ENCODE data around the gene PIK3CD. TPM values are rescaled to one million over a fixed set of nuclear protein-coding genes. Genes with fewer than 3 reads are reported as not detected.

PIK3CD gene
- total RNA-seq, 1 donor from 2014 or later: 5.0 TPM

DNA sequence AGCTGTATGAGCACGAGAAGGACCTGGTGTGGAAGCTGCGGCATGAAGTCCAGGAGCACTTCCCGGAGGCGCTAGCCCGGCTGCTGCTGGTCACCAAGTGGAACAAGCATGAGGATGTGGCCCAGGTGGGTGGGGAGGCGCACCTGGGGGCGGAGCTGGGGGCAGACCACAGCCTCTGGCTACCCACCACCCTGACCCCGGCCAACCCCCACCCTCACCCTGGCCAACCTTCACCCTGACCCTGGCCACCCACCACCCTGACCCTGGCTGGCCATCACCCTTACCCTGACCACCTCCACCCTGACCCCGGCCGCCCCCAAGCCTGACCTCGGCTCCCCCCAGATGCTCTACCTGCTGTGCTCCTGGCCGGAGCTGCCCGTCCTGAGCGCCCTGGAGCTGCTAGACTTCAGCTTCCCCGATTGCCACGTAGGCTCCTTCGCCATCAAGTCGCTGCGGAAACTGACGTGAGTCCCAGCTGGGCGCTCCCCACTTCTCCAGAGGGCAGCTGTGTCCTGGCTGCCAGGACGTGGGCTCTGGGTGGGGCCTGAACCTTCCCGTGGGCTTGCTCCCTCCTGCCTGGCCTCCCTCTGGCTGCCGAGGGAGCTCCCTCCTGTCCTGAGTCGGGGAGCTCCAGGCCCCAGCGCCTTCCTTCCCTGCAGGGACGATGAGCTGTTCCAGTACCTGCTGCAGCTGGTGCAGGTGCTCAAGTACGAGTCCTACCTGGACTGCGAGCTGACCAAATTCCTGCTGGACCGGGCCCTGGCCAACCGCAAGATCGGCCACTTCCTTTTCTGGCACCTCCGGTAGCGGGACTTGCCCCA, 69.5 kb downstream of the PIK3CD start:
- peaks cover 25% of the 10 kb centered on the region for H3K36me3 ChIP-seq (ENCODE audit: control insufficient read depth, insufficient read depth, low read length)
- DNase-seq (ENCODE audit: low read depth) (no peak), FAIRE-seq (no peak)
- H3K27me3 ChIP-seq (ENCODE audit: control insufficient read depth, insufficient read depth, low read length): no peaks in the 10 kb centered on the region
- H3K4me3 ChIP-seq (ENCODE audit: low read depth, low read length): no peak overlapping the region
- no peak for TF ChIP-seq CTCF (IDR thresholded peaks at IDR 0.05; ENCODE audit: insufficient read depth, low read length, severe bottlenecking)

DNA sequence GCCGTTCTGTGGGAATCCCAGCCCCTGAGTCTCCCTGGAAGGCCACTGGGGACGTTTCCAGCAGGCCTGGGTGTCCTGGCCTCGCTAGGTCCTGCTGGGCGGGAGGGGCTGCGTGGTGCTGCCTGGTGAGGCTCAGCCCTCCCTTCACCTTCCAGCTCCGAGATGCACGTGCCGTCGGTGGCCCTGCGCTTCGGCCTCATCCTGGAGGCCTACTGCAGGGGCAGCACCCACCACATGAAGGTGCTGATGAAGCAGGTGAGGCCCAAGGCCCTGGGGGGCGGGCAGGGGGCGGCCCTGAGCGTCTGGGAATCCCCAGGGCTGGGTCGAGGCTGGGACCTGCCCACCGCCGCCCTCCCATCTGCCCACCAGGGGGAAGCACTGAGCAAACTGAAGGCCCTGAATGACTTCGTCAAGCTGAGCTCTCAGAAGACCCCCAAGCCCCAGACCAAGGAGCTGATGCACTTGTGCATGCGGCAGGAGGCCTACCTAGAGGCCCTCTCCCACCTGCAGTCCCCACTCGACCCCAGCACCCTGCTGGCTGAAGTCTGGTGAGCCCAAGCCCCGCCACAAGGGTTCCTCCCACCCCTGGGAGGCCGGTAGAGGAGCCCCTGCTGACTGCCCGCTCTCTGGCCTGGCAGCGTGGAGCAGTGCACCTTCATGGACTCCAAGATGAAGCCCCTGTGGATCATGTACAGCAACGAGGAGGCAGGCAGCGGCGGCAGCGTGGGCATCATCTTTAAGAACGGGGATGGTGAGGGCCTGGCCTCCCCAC, 70.3 kb downstream of the PIK3CD start:
- peaks cover 22% of the 10 kb centered on the region for H3K36me3 ChIP-seq (ENCODE audit: control insufficient read depth, insufficient read depth, low read length)
- FAIRE-seq (no peak), DNase-seq (ENCODE audit: low read depth) (no peak)
- no peaks in the 10 kb centered on the region for H3K27me3 ChIP-seq (ENCODE audit: control insufficient read depth, insufficient read depth, low read length)
- H3K4me3 ChIP-seq (ENCODE audit: low read depth, low read length): no peak overlapping the region
- peak; percentile 66 for TF ChIP-seq CTCF (IDR thresholded peaks at IDR 0.05; ENCODE audit: insufficient read depth, low read length, severe bottlenecking)

DNA sequence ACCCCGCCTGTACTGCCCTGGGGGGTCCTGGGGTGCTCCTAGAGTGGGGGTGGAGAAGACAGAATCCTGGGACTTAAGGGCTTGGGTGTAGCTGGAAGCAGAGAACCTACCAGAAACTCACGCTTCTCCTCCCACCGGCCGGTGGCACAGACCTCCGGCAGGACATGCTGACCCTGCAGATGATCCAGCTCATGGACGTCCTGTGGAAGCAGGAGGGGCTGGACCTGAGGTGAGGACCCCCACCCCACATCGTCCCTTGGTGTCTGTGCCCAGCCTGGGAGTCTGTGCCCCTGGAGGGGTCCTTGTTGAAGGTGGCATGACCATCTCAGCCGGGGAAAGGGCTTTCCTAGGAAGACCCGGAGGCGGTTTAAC, 70.8 kb downstream of the PIK3CD start:
- DNase-seq (ENCODE audit: low read depth) (no peak), FAIRE-seq (no peak)
- Histone ChIP-seq H3K4me3 (ENCODE audit: low read depth, low read length) (no peak overlapping the region), H3K27me3 (ENCODE audit: control insufficient read depth, insufficient read depth, low read length) (no peaks in the 10 kb centered on the region), H3K36me3 (ENCODE audit: control insufficient read depth, insufficient read depth, low read length) (peaks cover 19% of the 10 kb centered on the region)
- no peak for TF ChIP-seq CTCF (IDR thresholded peaks at IDR 0.05; ENCODE audit: insufficient read depth, low read length, severe bottlenecking)

DNA sequence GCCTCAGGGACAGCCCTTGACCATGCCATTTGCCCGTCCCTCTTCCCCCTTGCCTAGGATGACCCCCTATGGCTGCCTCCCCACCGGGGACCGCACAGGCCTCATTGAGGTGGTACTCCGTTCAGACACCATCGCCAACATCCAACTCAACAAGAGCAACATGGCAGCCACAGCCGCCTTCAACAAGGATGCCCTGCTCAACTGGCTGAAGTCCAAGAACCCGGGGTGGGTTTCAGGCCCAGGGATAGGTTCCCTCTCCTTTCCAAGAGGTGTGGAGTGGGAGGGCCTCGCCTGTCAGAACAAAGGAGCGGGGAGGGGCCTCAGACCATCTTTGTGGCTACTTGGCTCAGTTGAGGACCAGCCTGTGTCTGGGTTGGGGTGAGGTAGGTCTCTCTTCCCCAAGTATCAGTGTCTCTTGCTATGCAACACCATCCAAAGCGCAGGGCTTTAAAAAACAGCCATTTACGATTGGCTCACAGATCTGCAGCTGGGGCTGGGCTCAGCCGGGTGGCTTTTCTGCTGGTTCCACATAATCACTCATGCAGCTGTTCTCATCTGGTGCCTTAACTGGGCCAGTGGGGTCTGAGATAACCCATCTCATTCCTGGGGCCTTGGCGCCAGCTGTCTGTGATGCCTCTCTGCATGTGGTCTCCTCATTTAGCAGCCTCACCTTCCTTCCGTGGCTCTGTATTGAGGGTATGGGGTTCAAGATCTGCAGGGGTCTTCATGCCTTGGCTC, 71.7 kb downstream of the PIK3CD start:
- FAIRE-seq (no peak), DNase-seq (ENCODE audit: low read depth) (no peak)
- no peaks in the 10 kb centered on the region for H3K27me3 ChIP-seq (ENCODE audit: control insufficient read depth, insufficient read depth, low read length)
- TF ChIP-seq CTCF (IDR thresholded peaks at IDR 0.05; ENCODE audit: insufficient read depth, low read length, severe bottlenecking): no peak
- H3K36me3 ChIP-seq (ENCODE audit: control insufficient read depth, insufficient read depth, low read length): peaks cover 19% of the 10 kb centered on the region
- no peak overlapping the region for H3K4me3 ChIP-seq (ENCODE audit: low read depth, low read length)

DNA sequence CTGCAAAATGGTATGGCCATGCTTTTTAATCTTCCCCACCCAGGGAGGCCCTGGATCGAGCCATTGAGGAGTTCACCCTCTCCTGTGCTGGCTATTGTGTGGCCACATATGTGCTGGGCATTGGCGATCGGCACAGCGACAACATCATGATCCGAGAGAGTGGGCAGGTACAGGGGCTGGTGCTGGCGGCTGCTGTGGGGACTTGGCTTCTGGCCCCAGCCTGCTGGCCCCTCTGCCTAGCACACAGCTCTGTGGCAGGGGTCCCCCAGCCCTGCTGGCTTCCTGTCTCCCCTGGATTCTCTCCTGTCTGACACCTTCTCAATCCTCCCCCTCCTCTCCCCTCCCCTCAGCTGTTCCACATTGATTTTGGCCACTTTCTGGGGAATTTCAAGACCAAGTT, 72.4 kb downstream of the PIK3CD start:
- peaks cover 19% of the 10 kb centered on the region for H3K36me3 ChIP-seq (ENCODE audit: control insufficient read depth, insufficient read depth, low read length)
- DNase-seq (ENCODE audit: low read depth) (no peak), FAIRE-seq (no peak)
- no peak overlapping the region for H3K4me3 ChIP-seq (ENCODE audit: low read depth, low read length)
- no peaks in the 10 kb centered on the region for H3K27me3 ChIP-seq (ENCODE audit: control insufficient read depth, insufficient read depth, low read length)
- TF ChIP-seq CTCF (IDR thresholded peaks at IDR 0.05; ENCODE audit: insufficient read depth, low read length, severe bottlenecking): no peak

Measured in bronchial epithelial cell (primary cell).